HG03521 (cell line): ENCODE measurements around the gene OR7G1.
"Not testable (repeated sequence)": the region's sequence is repeated elsewhere in the genome, so short reads cannot be mapped to it uniquely, and the experiment has no call there.

Experiments
- ATAC-seq: cut with Tn5 transposase; IDR thresholded peaks from one replicate; pipeline ENCODE4 v1.9.1; 2021; ENCODE audit warnings: mild to moderate bottlenecking, moderate library complexity; ENCODE audit not compliant: unreplicated experiment

OR7G1 gene

DNA sequence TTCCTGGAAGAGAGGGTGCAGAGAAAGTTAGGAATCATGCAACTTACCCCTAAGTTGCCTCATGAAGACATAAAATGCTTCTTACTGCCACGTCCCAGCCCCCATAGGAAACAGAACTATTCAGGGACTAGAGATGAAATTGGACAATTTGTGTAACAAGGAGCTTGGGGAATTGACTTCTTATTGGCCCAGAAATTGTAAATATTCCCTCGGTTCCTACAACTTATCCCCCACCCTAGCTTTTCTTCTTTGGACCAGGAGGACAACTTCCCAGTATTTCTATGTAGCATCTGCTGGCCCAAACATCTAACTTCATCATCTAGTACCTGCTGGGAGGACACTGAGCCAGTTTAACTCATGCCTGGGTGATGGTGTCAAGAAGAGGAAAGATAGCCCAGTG, 28.8 kb downstream of the OR7G1 start, which contains the start of gene OR1M1:
OR1M1 (plus strand) TSS at position 301 of the 400 bp plus-strand sequence. CDS start 6,184 bp downstream, outside the sequence.
- no peak for ATAC-seq

DNA sequence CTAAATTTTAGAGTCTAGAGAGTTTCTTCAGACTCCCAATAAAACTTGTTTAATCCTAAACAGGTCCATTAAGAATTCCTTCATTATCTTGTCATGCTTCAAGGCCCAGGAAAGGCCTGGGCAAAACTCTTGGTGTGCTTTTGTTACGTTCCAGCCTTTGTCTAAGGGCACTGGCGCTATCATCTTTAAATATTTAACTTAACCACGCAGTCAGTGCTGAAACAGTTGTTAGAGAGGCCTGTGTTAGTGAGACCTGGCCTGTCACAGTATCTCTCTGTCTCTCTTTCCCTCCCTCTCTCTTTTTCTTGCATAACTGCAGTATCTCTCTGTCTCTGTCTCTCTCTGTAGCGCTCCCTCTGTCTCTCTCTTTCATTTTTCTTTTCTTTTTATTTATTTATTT, 36.9 kb downstream of the OR7G1 start:
- ATAC-seq, result no peak

DNA sequence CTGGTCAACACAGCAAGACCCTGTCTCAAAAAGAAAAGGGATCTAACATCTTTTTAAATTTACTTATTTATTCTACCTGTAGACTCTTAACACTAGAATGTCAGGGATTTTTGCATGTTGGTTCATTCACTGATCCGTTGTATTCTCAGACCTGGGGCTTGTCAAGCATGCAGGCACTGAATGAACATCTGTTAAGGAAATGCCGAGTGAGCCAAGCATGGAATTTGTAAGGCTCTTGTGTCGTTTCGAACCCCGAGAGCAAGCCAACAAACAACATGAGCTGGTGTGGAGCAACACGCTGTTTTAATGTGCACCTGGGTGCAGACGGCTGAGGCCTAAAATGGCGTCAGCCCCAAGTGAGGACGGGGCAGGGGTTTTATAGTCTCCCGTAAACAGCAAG, 38.7 kb downstream of the OR7G1 start:
- no peak for ATAC-seq

DNA sequence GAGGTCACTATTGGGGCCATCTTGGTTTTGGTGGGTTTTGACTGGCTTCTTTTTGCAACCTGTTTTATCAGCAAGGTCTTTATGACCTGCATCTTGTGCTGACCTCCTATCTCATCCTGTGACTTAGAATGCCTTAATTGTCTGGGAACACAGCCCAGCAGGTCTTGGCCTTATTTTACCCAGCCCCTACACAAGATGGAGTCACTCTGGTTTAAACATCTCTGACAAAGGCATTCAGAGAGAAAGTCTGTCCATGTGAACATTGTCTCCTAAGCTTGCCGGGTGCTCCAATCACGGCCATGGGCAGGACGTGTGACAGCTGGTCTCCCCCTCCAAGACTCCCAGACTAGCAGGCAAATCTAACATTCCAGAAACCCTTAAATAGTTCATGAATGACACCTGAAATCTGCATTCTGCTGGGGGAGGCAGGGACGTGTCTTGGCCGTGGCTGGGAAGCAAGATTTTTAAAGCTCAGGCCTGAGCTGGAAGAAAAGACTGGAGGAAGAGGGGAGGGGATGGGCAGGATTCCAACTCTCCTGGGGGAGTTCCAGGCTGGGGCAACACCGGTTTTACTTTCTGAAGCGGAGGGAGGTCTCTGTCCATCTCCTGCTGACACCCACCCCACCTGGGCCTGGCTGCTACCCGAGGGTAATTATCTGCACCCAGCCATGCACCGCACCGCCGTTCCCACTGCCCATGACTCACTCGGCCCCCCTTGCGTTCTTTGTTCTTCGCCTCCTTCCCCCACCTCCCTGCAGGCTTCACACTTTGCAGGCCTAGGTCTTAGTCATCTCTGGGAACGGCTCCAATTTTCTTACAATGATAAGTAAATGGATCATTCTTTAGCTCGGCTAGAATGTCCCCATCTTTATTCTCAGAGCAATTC, 40.3 kb downstream of the OR7G1 start:
- no peak for ATAC-seq

DNA sequence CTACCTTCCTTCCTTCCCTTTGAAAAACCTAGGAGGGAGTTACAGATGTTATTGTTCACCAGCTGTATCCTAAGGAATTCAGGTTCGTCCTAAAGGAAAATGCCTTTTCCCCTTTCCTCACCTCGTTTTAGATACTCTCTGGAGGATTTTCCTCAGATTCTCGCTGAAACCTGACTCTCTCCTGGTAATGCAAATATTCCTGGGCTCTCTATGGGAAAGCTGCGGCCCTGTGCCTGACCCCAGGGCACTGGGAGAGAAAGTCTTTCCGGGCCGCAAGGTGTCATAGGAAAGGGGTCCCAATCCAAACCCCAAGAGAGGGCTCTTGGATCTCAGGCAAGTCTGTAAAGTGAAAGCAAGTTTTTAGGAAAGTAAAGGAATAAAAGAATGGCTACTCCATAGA, 41.8 kb downstream of the OR7G1 start:
- ATAC-seq, result no peak

DNA sequence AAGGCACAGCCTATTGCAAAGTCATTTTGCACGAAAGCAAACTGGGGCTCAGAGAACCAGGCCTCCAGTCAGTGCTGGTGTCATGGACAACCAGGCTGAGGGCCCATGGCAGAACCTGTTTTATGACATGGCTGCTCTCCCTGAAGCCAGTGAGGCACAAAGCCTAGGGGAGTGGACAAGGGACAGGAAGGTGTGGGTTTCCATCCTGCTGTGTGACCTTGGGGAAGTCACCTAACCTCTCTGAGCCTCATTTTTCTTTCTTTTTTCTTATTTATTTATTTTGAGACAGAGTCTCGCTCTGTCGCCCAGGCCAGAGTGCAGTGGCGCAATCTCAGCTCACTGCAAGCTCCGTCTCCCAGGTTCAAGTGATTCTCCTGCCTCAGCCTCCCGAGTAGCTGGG, 43.8 kb downstream of the OR7G1 start:
- ATAC-seq, result not testable (repeated sequence)

DNA sequence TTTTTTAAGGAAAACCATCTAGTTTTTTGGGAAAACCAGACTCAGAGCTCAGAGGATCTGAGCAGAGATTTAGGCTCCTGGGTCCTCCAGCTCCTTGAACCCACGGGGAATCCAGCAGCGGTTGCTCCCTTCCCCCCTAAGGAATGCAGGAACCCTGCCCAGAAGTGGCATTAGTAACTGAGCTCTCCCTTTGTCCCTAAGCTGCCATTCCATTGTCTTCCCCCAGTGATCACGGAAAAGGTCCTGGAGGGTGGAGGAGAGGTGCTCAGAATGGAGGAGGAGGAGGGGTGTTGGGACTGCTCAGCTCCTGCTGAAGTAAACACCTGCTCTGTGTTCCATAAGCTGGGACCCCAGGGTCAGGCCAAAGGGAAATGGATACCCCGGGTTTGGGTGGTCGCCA, 45.5 kb downstream of the OR7G1 start:
- ATAC-seq, result no peak

DNA sequence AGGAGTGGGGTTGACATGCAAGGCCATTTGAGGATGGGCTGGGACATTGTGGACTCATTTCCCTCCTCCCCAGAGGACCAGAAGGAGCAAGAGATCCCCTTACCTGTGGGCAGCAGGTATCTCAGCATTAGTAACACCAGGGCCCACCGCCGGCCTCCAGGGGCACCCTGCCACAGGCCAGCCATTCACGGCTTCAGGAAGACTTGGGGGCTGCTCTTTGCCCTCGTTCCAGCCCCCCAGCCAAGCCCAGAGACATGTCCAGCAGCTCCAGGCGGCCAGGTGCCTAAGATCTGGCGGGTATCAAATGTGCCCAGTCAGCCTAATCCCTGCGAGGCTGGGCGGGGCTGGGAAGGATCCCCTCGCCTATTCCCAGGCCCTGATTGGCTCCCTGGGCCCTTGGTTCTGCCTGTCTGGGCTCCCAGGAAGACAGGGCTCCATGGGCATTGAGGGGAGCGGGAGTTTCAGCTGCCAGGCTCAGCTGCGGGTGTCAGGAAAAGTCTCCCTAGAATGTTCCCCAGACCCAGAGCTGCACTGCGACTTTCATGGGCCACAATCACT, 50.0 kb downstream of the OR7G1 start:
- no peak for ATAC-seq
